DND-41 (cell line): ENCODE results near the gene TCF7.

ENCODE experiments used
- ATAC-seq: fragments of 200-7000 bp; cut with Tn5 transposase; 3 replicates; pipeline ENCODE4 v1.9.1; 2021; ENCODE audit warnings: low read depth; ENCODE audit not compliant: insufficient read depth
- DNase-seq: peaks from one replicate; pipeline ENCODE4 v3.0.0-alpha.2; 2020
- H2AFZ ChIP-seq: 2 replicates; pipeline ENCODE4 v1.6.0; 2012; ENCODE audit warnings: low read depth, low read length
- H3K27ac ChIP-seq: 2 replicates; pipeline ENCODE4 v1.5.1; 2012; ENCODE audit warnings: low read length, inconsistent platforms
- H3K27me3 ChIP-seq: fragments of 200-600 bp; sonication (generic); 2 replicates; pipeline ENCODE4 v1.6.0; 2012; ENCODE audit warnings: low read length, mild to moderate bottlenecking, inconsistent platforms; ENCODE audit not compliant: insufficient read depth, poor library complexity
- H3K36me3 ChIP-seq: 2 replicates; pipeline ENCODE4 v1.5.1; 2012; ENCODE audit warnings: low read length, inconsistent platforms; ENCODE audit not compliant: insufficient read depth
- H3K4me1 ChIP-seq: 2 replicates; pipeline ENCODE4 v1.5.1; 2012; ENCODE audit warnings: mild to moderate bottlenecking, low read length; ENCODE audit not compliant: insufficient read depth
- H3K4me2 ChIP-seq: 2 replicates; pipeline ENCODE4 v1.6.0; 2012; ENCODE audit warnings: mild to moderate bottlenecking, moderate library complexity, low read length, inconsistent platforms; ENCODE audit not compliant: insufficient read depth
- H3K4me3 ChIP-seq, 2 experiments: fragments of 200-600 bp in 1 of 2; shearing (Covaris generic) in 1 of 2; 2 replicates each; pipeline ENCODE4 v1.5.1; 2012 to 2016; ENCODE audit warnings: inconsistent platforms in 2 of 2, low read length in 2 of 2, mild to moderate bottlenecking in 2 of 2, low read depth in 1 of 2, moderate library complexity in 1 of 2
- H3K79me2 ChIP-seq: 2 replicates; pipeline ENCODE4 v1.6.0; 2012; ENCODE audit warnings: low read length, inconsistent platforms; ENCODE audit not compliant: insufficient read depth
- H3K9ac ChIP-seq: 2 replicates; pipeline ENCODE4 v1.6.0; 2012; ENCODE audit warnings: low read depth, mild to moderate bottlenecking, inconsistent platforms, low read length, moderate library complexity
- H3K9me3 ChIP-seq: 2 replicates; pipeline ENCODE4 v1.5.1; 2012; ENCODE audit warnings: low read length, moderate library complexity, mild to moderate bottlenecking, inconsistent platforms; ENCODE audit not compliant: insufficient read depth, severe bottlenecking
- H4K20me1 ChIP-seq: 2 replicates; pipeline ENCODE4 v1.6.0; 2012; ENCODE audit warnings: low read length; ENCODE audit not compliant: insufficient read depth
- EZH2 ChIP-seq: IDR thresholded peaks from 3 replicates; pipeline ENCODE4 v1.6.1; 2012; ENCODE audit warnings: borderline replicate concordance, low read depth, mild to moderate bottlenecking, moderate library complexity, low read length, inconsistent platforms; ENCODE audit not compliant: severe bottlenecking
- TF ChIP-seq, protein P1 (sequence below): IDR thresholded peaks from 2 replicates; pipeline ENCODE4 v1.5.1; 2012; ENCODE audit warnings: borderline replicate concordance, low read length, moderate library complexity, mild to moderate bottlenecking; ENCODE audit not compliant: poor library complexity, severe bottlenecking; ENCODE audit errors: extremely low read depth

Gene TCF7

DNA sequence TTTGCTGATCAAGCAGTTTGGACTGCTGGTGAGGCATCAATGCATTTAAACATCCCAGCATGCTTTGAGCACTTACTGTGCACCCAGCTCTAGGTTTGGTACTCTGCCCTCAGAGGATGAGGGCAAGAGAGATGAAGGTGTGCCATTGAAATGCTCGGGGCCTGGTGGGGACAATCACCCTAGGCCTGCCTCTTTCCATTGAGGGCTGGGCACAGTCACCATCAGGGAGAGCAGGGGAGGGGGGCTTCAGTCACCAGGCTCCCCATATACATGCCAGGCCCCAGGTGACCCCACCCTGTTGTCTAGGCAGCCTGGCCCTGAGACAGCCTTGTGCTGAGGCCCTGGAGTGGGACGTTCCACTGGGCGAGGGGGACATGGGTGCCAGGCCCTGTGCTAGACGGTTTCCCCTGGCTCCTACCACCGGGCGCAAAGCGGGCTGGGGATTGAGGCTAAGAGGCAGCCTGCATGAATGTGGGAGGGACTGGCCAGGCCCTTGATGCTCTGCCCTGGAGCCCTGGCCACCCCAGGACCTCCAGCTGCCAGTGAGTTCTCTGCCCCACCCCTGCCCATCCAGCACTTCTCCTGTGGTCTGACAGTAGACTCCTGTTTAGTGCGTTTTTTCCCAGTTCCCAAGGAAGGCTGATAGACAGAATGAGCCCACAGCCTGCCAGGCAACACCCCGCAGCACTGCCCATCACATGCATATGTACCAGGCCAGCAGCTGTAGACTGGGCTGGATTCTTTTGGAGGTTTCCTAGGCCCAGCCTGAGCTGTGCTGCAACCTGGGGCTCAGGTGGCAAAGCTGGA lies 18.9 kb downstream of the TCF7 start:
- H4K20me1 ChIP-seq, result peaks cover 80% of the 10 kb centered on the region
- H2AFZ ChIP-seq, result no peak overlapping the region
- no peak overlapping the region for H3K4me2 ChIP-seq
- H3K27me3 ChIP-seq, result no peaks in the 10 kb centered on the region
- H3K4me3 ChIP-seq, result no peak overlapping the region
- H3K4me1 ChIP-seq, result peaks cover 33% of the 10 kb centered on the region
- DNase-seq (no peak), ATAC-seq (no peak)
- H3K79me2 ChIP-seq, result peaks cover 7% of the 10 kb centered on the region; the same call in 1 of the 2 replicates
- peaks cover 71% of the 10 kb centered on the region for H3K36me3 ChIP-seq
- H3K27ac ChIP-seq, result peak overlapping the region; percentile 10; the same call in 1 of the 2 replicates
- TF ChIP-seq, protein P1, sequence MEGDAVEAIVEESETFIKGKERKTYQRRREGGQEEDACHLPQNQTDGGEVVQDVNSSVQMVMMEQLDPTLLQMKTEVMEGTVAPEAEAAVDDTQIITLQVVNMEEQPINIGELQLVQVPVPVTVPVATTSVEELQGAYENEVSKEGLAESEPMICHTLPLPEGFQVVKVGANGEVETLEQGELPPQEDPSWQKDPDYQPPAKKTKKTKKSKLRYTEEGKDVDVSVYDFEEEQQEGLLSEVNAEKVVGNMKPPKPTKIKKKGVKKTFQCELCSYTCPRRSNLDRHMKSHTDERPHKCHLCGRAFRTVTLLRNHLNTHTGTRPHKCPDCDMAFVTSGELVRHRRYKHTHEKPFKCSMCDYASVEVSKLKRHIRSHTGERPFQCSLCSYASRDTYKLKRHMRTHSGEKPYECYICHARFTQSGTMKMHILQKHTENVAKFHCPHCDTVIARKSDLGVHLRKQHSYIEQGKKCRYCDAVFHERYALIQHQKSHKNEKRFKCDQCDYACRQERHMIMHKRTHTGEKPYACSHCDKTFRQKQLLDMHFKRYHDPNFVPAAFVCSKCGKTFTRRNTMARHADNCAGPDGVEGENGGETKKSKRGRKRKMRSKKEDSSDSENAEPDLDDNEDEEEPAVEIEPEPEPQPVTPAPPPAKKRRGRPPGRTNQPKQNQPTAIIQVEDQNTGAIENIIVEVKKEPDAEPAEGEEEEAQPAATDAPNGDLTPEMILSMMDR, result no peak
- TF ChIP-seq EZH2, result no peak
- no peak overlapping the region for H3K9ac ChIP-seq
- no peaks in the 10 kb centered on the region for H3K9me3 ChIP-seq

- DNase-seq (no peak), ATAC-seq (no peak)
- Histone ChIP-seq H3K36me3 (peaks cover 77% of the 10 kb centered on the region), H3K27ac (no peak overlapping the region), H3K4me1 (peaks cover 33% of the 10 kb centered on the region), H3K4me2 (no peak overlapping the region), H2AFZ (no peak overlapping the region), H3K79me2 (peaks cover 12% of the 10 kb centered on the region; the same call in 1 of the 2 replicates), H3K27me3 (no peaks in the 10 kb centered on the region), H3K9me3 (no peaks in the 10 kb centered on the region), H4K20me1 (peaks cover 83% of the 10 kb centered on the region), H3K9ac (no peak overlapping the region; the same call in 1 of the 2 replicates), H3K4me3 (no peak overlapping the region)
- TF ChIP-seq, protein P1, result no peak
- TF ChIP-seq EZH2, result no peak
Observed at GRCh38 chr5:134133995-134134541, 19.6 kb downstream of the TCF7 start.

GRCh38 chr5:134135091-134135655 lies 20.7 kb downstream of the TCF7 start:
- Histone ChIP-seq H4K20me1 (peaks cover 83% of the 10 kb centered on the region), H3K4me1 (peaks cover 33% of the 10 kb centered on the region), H3K9me3 (no peaks in the 10 kb centered on the region), H3K4me2 (no peak overlapping the region), H3K36me3 (peaks cover 80% of the 10 kb centered on the region), H3K27ac (no peak overlapping the region), H3K9ac (no peak overlapping the region), H3K4me3 (no peak overlapping the region), H3K27me3 (no peaks in the 10 kb centered on the region), H2AFZ (no peak overlapping the region), H3K79me2 (peaks cover 22% of the 10 kb centered on the region)
- no peak for DNase-seq
- ATAC-seq, result no peak
- no peak for TF ChIP-seq EZH2
- TF ChIP-seq, protein P1, result no peak
